ENCODE results near the gene LRRK1. TPM values are rescaled to one million over a fixed set of nuclear protein-coding genes. Genes with fewer than 3 reads are reported as not detected.

Gene LRRK1
- total RNA-seq, 1 donor from 2014 or later: 4.2 TPM

DNA sequence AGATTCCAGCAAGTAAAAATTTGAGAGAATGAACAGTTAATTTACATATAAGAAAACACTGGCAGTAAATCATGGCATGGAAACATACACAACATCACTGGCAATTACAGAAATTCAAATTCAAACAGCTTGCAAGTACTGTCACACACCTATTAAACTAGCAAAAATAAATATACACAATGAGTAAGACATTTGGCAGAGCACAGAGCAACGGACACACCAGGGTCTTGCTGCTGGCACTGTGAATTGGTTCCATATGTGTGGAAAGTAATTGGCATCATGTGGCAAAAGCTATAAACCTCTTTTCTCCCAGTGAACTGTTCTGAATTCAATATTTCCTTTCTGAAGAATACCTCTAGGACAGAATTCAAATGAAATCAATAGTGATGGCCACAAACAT is 78.3 kb downstream of the LRRK1 start:
- Histone ChIP-seq H3K4me3 (ENCODE audit: low read depth, low read length) (no peak overlapping the region), H3K36me3 (ENCODE audit: control insufficient read depth, insufficient read depth, low read length) (no peaks in the 10 kb centered on the region), H3K27me3 (ENCODE audit: control insufficient read depth, insufficient read depth, low read length) (no peaks in the 10 kb centered on the region)
- TF ChIP-seq, protein P1, sequence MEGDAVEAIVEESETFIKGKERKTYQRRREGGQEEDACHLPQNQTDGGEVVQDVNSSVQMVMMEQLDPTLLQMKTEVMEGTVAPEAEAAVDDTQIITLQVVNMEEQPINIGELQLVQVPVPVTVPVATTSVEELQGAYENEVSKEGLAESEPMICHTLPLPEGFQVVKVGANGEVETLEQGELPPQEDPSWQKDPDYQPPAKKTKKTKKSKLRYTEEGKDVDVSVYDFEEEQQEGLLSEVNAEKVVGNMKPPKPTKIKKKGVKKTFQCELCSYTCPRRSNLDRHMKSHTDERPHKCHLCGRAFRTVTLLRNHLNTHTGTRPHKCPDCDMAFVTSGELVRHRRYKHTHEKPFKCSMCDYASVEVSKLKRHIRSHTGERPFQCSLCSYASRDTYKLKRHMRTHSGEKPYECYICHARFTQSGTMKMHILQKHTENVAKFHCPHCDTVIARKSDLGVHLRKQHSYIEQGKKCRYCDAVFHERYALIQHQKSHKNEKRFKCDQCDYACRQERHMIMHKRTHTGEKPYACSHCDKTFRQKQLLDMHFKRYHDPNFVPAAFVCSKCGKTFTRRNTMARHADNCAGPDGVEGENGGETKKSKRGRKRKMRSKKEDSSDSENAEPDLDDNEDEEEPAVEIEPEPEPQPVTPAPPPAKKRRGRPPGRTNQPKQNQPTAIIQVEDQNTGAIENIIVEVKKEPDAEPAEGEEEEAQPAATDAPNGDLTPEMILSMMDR (IDR thresholded peaks at IDR 0.05; ENCODE audit: insufficient read depth, low read length, severe bottlenecking): no peak
- no peak for FAIRE-seq
- no peak for DNase-seq (ENCODE audit: low read depth)

DNA sequence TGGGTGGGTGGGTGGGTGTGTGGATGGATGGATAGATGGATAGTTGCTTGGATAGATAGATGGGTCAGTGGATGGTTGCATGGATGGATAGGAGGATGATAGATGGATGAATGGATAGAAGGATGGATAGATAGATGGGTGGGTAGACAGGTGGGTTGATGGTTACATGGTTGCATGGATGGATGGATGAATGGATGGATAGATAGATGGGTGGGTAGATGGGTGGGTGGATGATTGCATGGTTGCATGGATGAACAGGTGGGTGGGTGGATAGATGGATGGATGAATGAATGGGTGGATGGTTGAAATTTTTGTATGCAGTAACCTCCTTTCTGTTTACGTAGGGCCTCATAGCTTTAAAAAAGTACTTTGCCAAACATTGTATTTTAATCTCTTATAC is 79.5 kb downstream of the LRRK1 start:
- no peak overlapping the region for H3K4me3 ChIP-seq (ENCODE audit: low read depth, low read length)
- TF ChIP-seq, protein P1 (IDR thresholded peaks at IDR 0.05; ENCODE audit: insufficient read depth, low read length, severe bottlenecking): no peak
- no peaks in the 10 kb centered on the region for H3K36me3 ChIP-seq (ENCODE audit: control insufficient read depth, insufficient read depth, low read length)
- FAIRE-seq: no peak
- no peaks in the 10 kb centered on the region for H3K27me3 ChIP-seq (ENCODE audit: control insufficient read depth, insufficient read depth, low read length)
- DNase-seq (ENCODE audit: low read depth): no peak

- DNase-seq (ENCODE audit: low read depth): no peak
- Histone ChIP-seq H3K27me3 (ENCODE audit: control insufficient read depth, insufficient read depth, low read length) (no peaks in the 10 kb centered on the region), H3K36me3 (ENCODE audit: control insufficient read depth, insufficient read depth, low read length) (peaks cover under 1% of the 10 kb centered on the region), H3K4me3 (ENCODE audit: low read depth, low read length) (no peak overlapping the region)
- no peak for FAIRE-seq
- TF ChIP-seq, protein P1 (IDR thresholded peaks at IDR 0.05; ENCODE audit: insufficient read depth, low read length, severe bottlenecking): no peak
Observed at GRCh38 chr15:100999369-100999768, 80.2 kb downstream of the LRRK1 start.

DNA sequence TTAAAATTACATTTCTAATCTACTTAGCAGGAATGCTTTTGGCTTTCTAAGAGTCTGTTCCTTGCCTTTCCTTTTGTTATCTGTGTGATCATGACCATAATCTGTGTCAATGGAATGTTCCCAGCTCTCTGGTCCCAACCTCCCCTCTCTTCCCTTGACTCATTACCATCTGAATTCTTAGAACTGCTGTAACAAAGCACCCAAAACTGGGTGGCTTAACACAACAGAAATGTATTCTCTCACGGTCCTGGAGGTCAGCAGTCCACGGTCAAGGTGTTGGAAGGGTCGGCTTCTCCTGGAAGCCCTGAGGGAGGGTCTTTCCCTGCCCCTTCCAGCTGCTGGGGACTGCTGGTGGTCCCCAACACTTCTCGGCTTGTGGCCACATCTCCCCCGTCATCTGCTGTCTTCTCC is 81.1 kb downstream of the LRRK1 start:
- TF ChIP-seq, protein P1 (IDR thresholded peaks at IDR 0.05; ENCODE audit: insufficient read depth, low read length, severe bottlenecking): no peak
- FAIRE-seq (no peak), DNase-seq (ENCODE audit: low read depth) (no peak)
- H3K4me3 ChIP-seq (ENCODE audit: low read depth, low read length): no peak overlapping the region
- no peaks in the 10 kb centered on the region for H3K27me3 ChIP-seq (ENCODE audit: control insufficient read depth, insufficient read depth, low read length)
- peaks cover 2% of the 10 kb centered on the region for H3K36me3 ChIP-seq (ENCODE audit: control insufficient read depth, insufficient read depth, low read length)

GRCh38 chr15:101001056-101001455 is 81.9 kb downstream of the LRRK1 start:
- Histone ChIP-seq H3K36me3 (ENCODE audit: control insufficient read depth, insufficient read depth, low read length) (peaks cover 2% of the 10 kb centered on the region), H3K4me3 (ENCODE audit: low read depth, low read length) (no peak overlapping the region), H3K27me3 (ENCODE audit: control insufficient read depth, insufficient read depth, low read length) (no peaks in the 10 kb centered on the region)
- FAIRE-seq (no peak), DNase-seq (ENCODE audit: low read depth) (no peak)
- TF ChIP-seq, protein P1 (IDR thresholded peaks at IDR 0.05; ENCODE audit: insufficient read depth, low read length, severe bottlenecking): no peak

DNA sequence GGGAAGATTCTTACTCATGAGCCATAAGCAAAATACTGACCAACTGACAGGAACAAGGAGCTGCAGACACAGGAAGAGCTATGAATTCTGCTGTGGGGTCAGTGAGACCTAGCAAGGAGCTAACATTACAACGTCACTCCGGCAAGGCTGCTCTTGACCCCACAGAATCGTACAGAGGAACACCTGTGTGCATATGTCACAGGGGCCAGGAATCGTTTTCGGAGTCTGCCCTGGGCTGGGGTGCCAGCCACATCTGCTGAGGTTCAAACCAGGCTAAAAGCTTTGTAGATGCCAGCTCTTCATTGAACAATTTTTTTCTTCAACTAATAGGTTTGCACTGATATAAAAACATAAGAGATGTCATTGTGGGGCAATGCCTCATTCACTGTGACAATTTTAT is 82.6 kb downstream of the LRRK1 start:
- TF ChIP-seq, protein P1 (IDR thresholded peaks at IDR 0.05; ENCODE audit: insufficient read depth, low read length, severe bottlenecking): no peak
- H3K4me3 ChIP-seq (ENCODE audit: low read depth, low read length): no peak overlapping the region
- peaks cover 2% of the 10 kb centered on the region for H3K36me3 ChIP-seq (ENCODE audit: control insufficient read depth, insufficient read depth, low read length)
- no peak for DNase-seq (ENCODE audit: low read depth)
- FAIRE-seq: no peak
- H3K27me3 ChIP-seq (ENCODE audit: control insufficient read depth, insufficient read depth, low read length): no peaks in the 10 kb centered on the region

All from bronchial epithelial cell (primary cell).